B cell (primary cell): ENCODE data around the gene CMIP. TPM values are rescaled to one million over a fixed set of nuclear protein-coding genes. Genes with fewer than 3 reads are reported as not detected.

ENCODE experiments used
- ATAC-seq: fragments of 200-7000 bp; cut with Tn5 transposase; one replicate; pipeline ENCODE4 v1.10.0; 2021; ENCODE audit warnings: low read depth, mild to moderate bottlenecking, moderate number of reproducible peaks, moderate library complexity
- CTCF ChIA-PET: fragments of 350-600 bp; sonication (Branson Sonifier 250); formaldehyde crosslinking; loops from one replicate; lab custom pipeline; 2021; ENCODE audit warnings: antibody characterized with exemption, inconsistent platforms; lab: Charles Lee
- POLR2A ChIA-PET: fragments of 350-600 bp; sonication (Branson Sonifier 250); formaldehyde crosslinking; loops from one replicate; lab custom pipeline; 2021; ENCODE audit warnings: antibody characterized with exemption; lab: Charles Lee
- DNase-seq: peaks from one replicate; pipeline ENCODE4 v3.0.0; 2013
- H2AFZ ChIP-seq: 2 replicates; pipeline ENCODE4 v1.6.1; 2012; ENCODE audit warnings: mild to moderate bottlenecking, low read depth, low read length; ENCODE audit not compliant: insufficient read depth, poor library complexity, severe bottlenecking
- H3K27ac ChIP-seq, 2 donors: 1 replicate in 1 of 2; 2 replicates in 1 of 2; pipeline ENCODE4 v1.5.1; 2012 to 2013; ENCODE audit warnings: low read length in 2 of 2, mild to moderate bottlenecking in 2 of 2, moderate library complexity in 1 of 2
- H3K27me3 ChIP-seq, 4 experiments: fragments of 200-600 bp in 1 of 4; sonication (generic) in 1 of 4; replicated peaks in 1 of 4; 1 replicate in 2 of 4; 2 replicates in 2 of 4; pipeline versions ENCODE4 v1.6.1 to v1.7.0; 2013 to 2016; ENCODE audit warnings: low read length in 3 of 4, mild to moderate bottlenecking in 2 of 4, mixed read lengths in 1 of 4, moderate library complexity in 1 of 4; ENCODE audit not compliant: insufficient read depth in 4 of 4, control insufficient read depth in 3 of 4; ENCODE audit errors: control extremely low read depth in 1 of 4
- H3K36me3 ChIP-seq, 2 experiments: replicated peaks in 1 of 2; 1 replicate in 1 of 2; 2 replicates in 1 of 2; pipeline versions ENCODE4 v1.6.1 to v1.7.1; 2013; ENCODE audit warnings: low read length in 1 of 2; ENCODE audit not compliant: insufficient read depth in 2 of 2, control insufficient read depth in 1 of 2; ENCODE audit errors: control extremely low read depth in 1 of 2, extremely low read depth in 1 of 2
- H3K4me1 ChIP-seq, 2 donors: fragments of 200-600 bp in 1 of 2; sonication (generic) in 1 of 2; 1 replicate in 1 of 2; 2 replicates in 1 of 2; pipeline versions ENCODE4 v1.5.1 to v1.6.1; 2013 to 2017; ENCODE audit warnings: low read length in 2 of 2; ENCODE audit not compliant: control insufficient read depth in 2 of 2, insufficient read depth in 2 of 2
- H3K4me2 ChIP-seq: replicated peaks from 2 replicates; pipeline ENCODE3; 2012; ENCODE audit warnings: mild to moderate bottlenecking, low read depth, low read length; ENCODE audit not compliant: poor library complexity, severe bottlenecking
- H3K4me3 ChIP-seq, 5 experiments: fragments of 200-600 bp in 1 of 5; sonication (generic) in 1 of 5; 1 replicate in 3 of 5; 2 replicates in 2 of 5; pipeline versions ENCODE4 v1.5.1 to v1.7.0; 2011 to 2016; ENCODE audit warnings: low read length in 4 of 5, mild to moderate bottlenecking in 4 of 5, low read depth in 2 of 5, control low read depth in 1 of 5, moderate library complexity in 1 of 5; ENCODE audit not compliant: insufficient read depth in 1 of 5; ENCODE audit errors: control extremely low read depth in 1 of 5, extremely low read depth in 1 of 5
- H3K79me2 ChIP-seq: fragments of 200-600 bp; sonication (generic); one replicate; pipeline ENCODE4 v1.6.0; 2016; ENCODE audit warnings: low read length; ENCODE audit not compliant: control insufficient read depth, insufficient read depth
- H3K9ac ChIP-seq: fragments of 200-600 bp; sonication (generic); 2 replicates; pipeline ENCODE4 v1.6.1; 2017; ENCODE audit warnings: mild to moderate bottlenecking, low read length, moderate library complexity
- H3K9me3 ChIP-seq, 3 donors: one replicate each; pipeline versions ENCODE4 v1.6.1 to v1.7.1; 2013; ENCODE audit warnings: low read length in 2 of 3; ENCODE audit not compliant: control insufficient read depth in 2 of 3, insufficient read depth in 1 of 3; ENCODE audit errors: control extremely low read depth in 1 of 3
- H4K20me1 ChIP-seq: 2 replicates; pipeline ENCODE4 v1.6.0; 2012; ENCODE audit warnings: mild to moderate bottlenecking, low read length; ENCODE audit not compliant: insufficient read depth, control insufficient read depth, poor library complexity, severe bottlenecking
- H3K27ac Mint-ChIP-seq: one replicate; pipeline ENCODE4 v1.8.0; 2021; ENCODE audit warnings: mixed read lengths
- H3K27me3 Mint-ChIP-seq: one replicate; pipeline ENCODE4 v1.8.0; 2021; ENCODE audit warnings: mixed read lengths
- H3K4me1 Mint-ChIP-seq: one replicate; pipeline ENCODE4 v1.8.0; 2021; ENCODE audit warnings: mixed read lengths
- H3K4me3 Mint-ChIP-seq: one replicate; pipeline ENCODE4 v1.8.0; 2021; ENCODE audit warnings: mixed read lengths
- H3K9me3 Mint-ChIP-seq: one replicate; pipeline ENCODE4 v1.8.0; 2022; ENCODE audit warnings: mixed read lengths; ENCODE audit not compliant: insufficient read depth
- EZH2 ChIP-seq: IDR thresholded peaks from 2 replicates; pipeline ENCODE4 v1.6.1; 2012; ENCODE audit warnings: borderline replicate concordance, low read depth, mild to moderate bottlenecking, moderate library complexity, low read length; ENCODE audit not compliant: insufficient read depth, poor library complexity, severe bottlenecking
- WGBS: methylation state at CpG from one replicate; pipeline ENCODE4 v1.1.5; 2013; ENCODE audit warnings: missing lambda C conversion rate; ENCODE audit not compliant: insufficient coverage; 5-methylcytosine and 5-hydroxymethylcytosine counted together
- intact Hi-C: fragments of 100-400 bp; cut with micrococcal nuclease; formaldehyde crosslinking; loops from one replicate; pipeline ENCODE4 v1.10.0; 2022
- polyA plus RNA-seq: library from polyadenylated mRNA; depleted of rRNA; stranded (reverse); fragments of >200 nt; gene quantifications from 2 replicates; pipeline ENCODE4 v1.2.3, GENCODE V29; 2012
- total RNA-seq, 2 donors: library from RNA; stranded (reverse); fragments of 120-200 nt in 1 of 2; gene quantifications; 1 replicate in 1 of 2; 2 replicates in 1 of 2; pipeline versions ENCODE4 v1.2.3 to v1.2.4, GENCODE V29; 2013 to 2022
- TF ChIP-seq, protein P1 (sequence below): fragments of 200-600 bp; IDR thresholded peaks from one replicate; pipeline ENCODE4 v1.8.0; 2022; ENCODE audit warnings: antibody characterized with exemption, mild to moderate bottlenecking

CMIP gene
- total and polyA plus RNA-seq, 2 donors (not counting 1 experiment from before 2014, with no cell fraction given): 27.1 to 155 TPM

DNA sequence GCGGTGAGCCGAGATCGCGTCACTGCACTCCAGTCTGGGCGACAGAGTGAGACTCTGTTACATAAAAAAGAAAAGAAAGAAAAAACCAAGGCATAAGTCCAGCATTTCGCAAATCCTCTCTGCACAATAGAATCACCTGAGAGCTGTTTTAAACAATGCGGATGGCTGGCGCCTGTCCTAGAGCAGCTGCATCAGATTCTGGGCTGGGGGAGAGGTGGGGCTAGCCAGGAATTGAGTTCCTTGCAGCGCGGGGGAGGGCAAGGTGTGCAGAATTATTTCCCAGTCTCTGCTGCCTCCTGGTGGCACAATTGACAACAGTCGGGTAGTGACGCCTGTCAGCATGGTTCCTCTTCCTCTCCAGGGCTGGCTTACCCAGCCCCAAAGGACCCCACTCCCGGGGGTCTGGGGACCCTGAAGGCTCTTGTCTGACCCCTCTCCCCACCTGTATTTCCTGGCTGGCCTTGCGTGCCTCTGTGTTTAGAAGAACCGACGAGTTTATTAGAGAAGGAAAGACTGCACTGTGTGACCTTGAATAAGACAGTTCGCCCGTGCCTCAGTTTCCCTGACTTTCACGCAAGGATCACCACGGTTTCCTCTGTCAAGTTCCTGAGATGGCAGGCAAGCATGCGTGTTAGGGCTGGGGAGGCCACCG, 293.4 kb downstream of the CMIP start:
- Histone ChIP-seq H3K4me3 (peak overlapping the region; percentile 11 to 59 (median 39)), H4K20me1 (no peaks in the 10 kb centered on the region), H3K9ac (peak overlapping the region; percentile 62), H3K27me3 (no peaks in the 10 kb centered on the region), H3K36me3 (no peaks in the 10 kb centered on the region), H3K79me2 (peaks cover 45% of the 10 kb centered on the region), H3K4me2 (peak overlapping the region; percentile 89), H3K27ac (peak overlapping the region; percentile 70 to 88), H2AFZ (peak overlapping the region; percentile 61), H3K4me1 (peaks cover 42 to 54% of the 10 kb centered on the region in 2 donors), H3K9me3 (no peaks in the 10 kb centered on the region)
- H3K9me3 Mint-ChIP-seq: no peaks in the 10 kb centered on the region
- DNase-seq (peak; percentile 91), ATAC-seq (peak; percentile 64)
- peaks cover 50% of the 10 kb centered on the region for H3K4me1 Mint-ChIP-seq
- H3K27me3 Mint-ChIP-seq: no peaks in the 10 kb centered on the region
- ChIA-PET CTCF (interaction anchor here (0.7 to 10.4 kb wide), 34 partner anchors 8 to 735 kb away, joined by 3 to 128 read pairs (median 5); partner anchors contain the start of gene PLCG2), POLR2A (interaction anchor here (0.7 to 2.0 kb wide), 3 partner anchors 8 to 136 kb away, joined by 3 to 14 read pairs (median 3); no protein-coding TSS in a partner anchor)
- 3% methylated on average over 16 of the region's 22 CpGs for WGBS
- TF ChIP-seq EZH2: no peak
- TF ChIP-seq, protein P1, sequence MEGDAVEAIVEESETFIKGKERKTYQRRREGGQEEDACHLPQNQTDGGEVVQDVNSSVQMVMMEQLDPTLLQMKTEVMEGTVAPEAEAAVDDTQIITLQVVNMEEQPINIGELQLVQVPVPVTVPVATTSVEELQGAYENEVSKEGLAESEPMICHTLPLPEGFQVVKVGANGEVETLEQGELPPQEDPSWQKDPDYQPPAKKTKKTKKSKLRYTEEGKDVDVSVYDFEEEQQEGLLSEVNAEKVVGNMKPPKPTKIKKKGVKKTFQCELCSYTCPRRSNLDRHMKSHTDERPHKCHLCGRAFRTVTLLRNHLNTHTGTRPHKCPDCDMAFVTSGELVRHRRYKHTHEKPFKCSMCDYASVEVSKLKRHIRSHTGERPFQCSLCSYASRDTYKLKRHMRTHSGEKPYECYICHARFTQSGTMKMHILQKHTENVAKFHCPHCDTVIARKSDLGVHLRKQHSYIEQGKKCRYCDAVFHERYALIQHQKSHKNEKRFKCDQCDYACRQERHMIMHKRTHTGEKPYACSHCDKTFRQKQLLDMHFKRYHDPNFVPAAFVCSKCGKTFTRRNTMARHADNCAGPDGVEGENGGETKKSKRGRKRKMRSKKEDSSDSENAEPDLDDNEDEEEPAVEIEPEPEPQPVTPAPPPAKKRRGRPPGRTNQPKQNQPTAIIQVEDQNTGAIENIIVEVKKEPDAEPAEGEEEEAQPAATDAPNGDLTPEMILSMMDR: peak; percentile 94
- H3K4me3 Mint-ChIP-seq: peak overlapping the region; percentile 83
- intact Hi-C loops: loop anchor here (1.0 to 2.0 kb wide), 13 partner anchors 8 to 731 kb away; partner anchors contain the start of genes ATMIN, CENPN, CMC2 and GCSH
- H3K27ac Mint-ChIP-seq: peak overlapping the region; percentile 92
